Activated B cell treated with CpG ODN at 0.5 μM for 24 hours (primary cell): ENCODE data around the gene CDK5RAP3. TPM values are rescaled to one million over a fixed set of nuclear protein-coding genes. Genes with fewer than 3 reads are reported as not detected.

Source experiments
- ATAC-seq: fragments of 200-7000 bp; cut with Tn5 transposase; one replicate; pipeline ENCODE4 v1.10.0; 2021; ENCODE audit warnings: low read depth, mild to moderate bottlenecking, moderate library complexity
- CTCF ChIA-PET: fragments of 350-600 bp; sonication (Branson Sonifier 250); formaldehyde crosslinking; loops from one replicate; lab custom pipeline; 2021; ENCODE audit warnings: antibody characterized with exemption; lab: Charles Lee
- POLR2A ChIA-PET: fragments of 350-600 bp; sonication (Branson Sonifier 250); formaldehyde crosslinking; loops from one replicate; lab custom pipeline; 2021; ENCODE audit warnings: antibody characterized with exemption; lab: Charles Lee
- DNase-seq: peaks from one replicate; pipeline ENCODE4 v3.0.0; 2022
- H3K27ac Mint-ChIP-seq: one replicate; pipeline ENCODE4 v1.8.0; 2020; ENCODE audit warnings: mixed read lengths
- H3K27me3 Mint-ChIP-seq: one replicate; pipeline ENCODE4 v1.8.0; 2021; ENCODE audit warnings: mixed read lengths
- H3K36me3 Mint-ChIP-seq: one replicate; pipeline ENCODE4 v1.8.0; 2021; ENCODE audit warnings: low read depth, mixed read lengths
- H3K4me1 Mint-ChIP-seq: one replicate; pipeline ENCODE4 v1.8.0; 2021; ENCODE audit warnings: mixed read lengths
- H3K4me3 Mint-ChIP-seq: one replicate; pipeline ENCODE4 v1.8.0; 2020; ENCODE audit warnings: mild to moderate bottlenecking, mixed read lengths
- H3K9me3 Mint-ChIP-seq: one replicate; pipeline ENCODE4 v1.8.0; 2020; ENCODE audit warnings: mixed read lengths
- intact Hi-C: fragments of 100-400 bp; cut with micrococcal nuclease; formaldehyde crosslinking; loops from one replicate; pipeline ENCODE4 v1.15.1; 2024
- total RNA-seq: library from RNA; stranded (reverse); gene quantifications from 2 replicates; pipeline ENCODE4 v1.2.3, GENCODE V29; 2022
- TF ChIP-seq, protein P1 (sequence below): fragments of 200-600 bp; IDR thresholded peaks from one replicate; pipeline ENCODE4 v1.8.0; 2022; ENCODE audit warnings: antibody characterized with exemption, mild to moderate bottlenecking

The CDK5RAP3 gene
- total RNA-seq, 1 donor from 2014 or later = 286 TPM

DNA sequence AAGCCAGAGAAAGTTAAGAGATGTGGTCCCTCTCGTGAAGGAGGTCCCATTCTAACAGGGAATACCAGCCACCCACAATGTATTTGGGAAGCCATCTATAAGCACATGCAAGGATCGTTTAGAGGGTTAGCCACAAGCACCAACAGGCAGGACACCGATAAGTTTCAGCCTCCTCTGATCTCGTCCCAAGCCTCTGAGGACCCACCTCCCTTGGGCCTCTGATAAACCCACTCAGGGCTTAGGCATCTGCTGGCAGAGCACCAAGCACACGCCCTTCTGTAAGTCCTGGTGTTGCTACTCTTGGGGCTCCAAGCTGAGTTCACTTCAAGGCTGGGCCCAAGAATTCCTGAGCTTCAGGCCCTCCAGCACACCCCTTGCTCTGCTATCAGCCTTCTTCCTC is 35.0 kb upstream of the CDK5RAP3 start:
- H3K4me3 Mint-ChIP-seq = no peak overlapping the region
- TF ChIP-seq, protein P1, sequence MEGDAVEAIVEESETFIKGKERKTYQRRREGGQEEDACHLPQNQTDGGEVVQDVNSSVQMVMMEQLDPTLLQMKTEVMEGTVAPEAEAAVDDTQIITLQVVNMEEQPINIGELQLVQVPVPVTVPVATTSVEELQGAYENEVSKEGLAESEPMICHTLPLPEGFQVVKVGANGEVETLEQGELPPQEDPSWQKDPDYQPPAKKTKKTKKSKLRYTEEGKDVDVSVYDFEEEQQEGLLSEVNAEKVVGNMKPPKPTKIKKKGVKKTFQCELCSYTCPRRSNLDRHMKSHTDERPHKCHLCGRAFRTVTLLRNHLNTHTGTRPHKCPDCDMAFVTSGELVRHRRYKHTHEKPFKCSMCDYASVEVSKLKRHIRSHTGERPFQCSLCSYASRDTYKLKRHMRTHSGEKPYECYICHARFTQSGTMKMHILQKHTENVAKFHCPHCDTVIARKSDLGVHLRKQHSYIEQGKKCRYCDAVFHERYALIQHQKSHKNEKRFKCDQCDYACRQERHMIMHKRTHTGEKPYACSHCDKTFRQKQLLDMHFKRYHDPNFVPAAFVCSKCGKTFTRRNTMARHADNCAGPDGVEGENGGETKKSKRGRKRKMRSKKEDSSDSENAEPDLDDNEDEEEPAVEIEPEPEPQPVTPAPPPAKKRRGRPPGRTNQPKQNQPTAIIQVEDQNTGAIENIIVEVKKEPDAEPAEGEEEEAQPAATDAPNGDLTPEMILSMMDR = no peak
- peaks cover 5% of the 10 kb centered on the region for H3K36me3 Mint-ChIP-seq
- ATAC-seq = no peak
- CTCF ChIA-PET = interaction anchor here (2.3 kb wide), 1 partner anchor 11 kb away, joined by 7 read pairs; no protein-coding TSS in a partner anchor
- H3K27me3 Mint-ChIP-seq = no peaks in the 10 kb centered on the region
- DNase-seq = no peak
- H3K4me1 Mint-ChIP-seq = peaks cover 14% of the 10 kb centered on the region
- H3K27ac Mint-ChIP-seq = no peak overlapping the region
- POLR2A ChIA-PET = no interaction called here
- intact Hi-C loops = no loop called here
- H3K9me3 Mint-ChIP-seq = no peaks in the 10 kb centered on the region

GRCh38 chr17:47937941-47938340 is 33.0 kb upstream of the CDK5RAP3 start:
- ATAC-seq (no peak), DNase-seq (no peak)
- ChIA-PET CTCF (no interaction called here), POLR2A (interaction anchor here (0.7 kb wide), 1 partner anchor 12 kb away, joined by 4 read pairs; no protein-coding TSS in a partner anchor)
- Mint-ChIP-seq H3K9me3 (peaks cover 2% of the 10 kb centered on the region), H3K4me3 (no peak overlapping the region), H3K27me3 (no peaks in the 10 kb centered on the region), H3K4me1 (peaks cover 30% of the 10 kb centered on the region), H3K36me3 (peaks cover 2% of the 10 kb centered on the region), H3K27ac (no peak overlapping the region)
- TF ChIP-seq, protein P1 = no peak
- intact Hi-C loops = no loop called here

GRCh38 chr17:47941246-47942095 is 29.4 kb upstream of the CDK5RAP3 start, which contains the start of gene PNPO:
TSS of gene PNPO (plus strand) at chr17:47941571. CDS start at chr17:47941676, 105 bp downstream.
- TF ChIP-seq, protein P1 = no peak
- Mint-ChIP-seq H3K9me3 (peaks cover 2% of the 10 kb centered on the region), H3K4me3 (peak within 1 kb of the TSS; percentile 91), H3K36me3 (peaks cover 23% of the 10 kb centered on the region), H3K27ac (peak within 1 kb of the TSS; percentile 91), H3K27me3 (no peaks in the 10 kb centered on the region), H3K4me1 (peaks cover 41% of the 10 kb centered on the region)
- DNase-seq = peak; percentile 74
- ChIA-PET POLR2A (interaction anchor here (0.6 to 2.8 kb wide), 14 partner anchors 8 to 1011 kb away, joined by 3 to 32 read pairs (median 4); partner anchors contain the start of genes CDK5RAP3, LRRC46, MRPL10 and SCRN2), CTCF (interaction anchor here (1.0 to 4.9 kb wide), 3 partner anchors 9 to 37 kb away, joined by 3 to 26 read pairs (median 10); partner anchors contain the start of gene CDK5RAP3)
- intact Hi-C loops = loop anchor here (1.0 to 2.0 kb wide), 4 partner anchors 29 to 107 kb away; partner anchors contain the start of genes NFE2L1, SCRN2 and SP2
- ATAC-seq = peak; percentile 99

- H3K9me3 Mint-ChIP-seq = peaks cover 2% of the 10 kb centered on the region
- POLR2A ChIA-PET = interaction anchor here (0.6 to 2.8 kb wide), 8 partner anchors 29 to 1012 kb away, joined by 3 to 32 read pairs (median 6); partner anchors contain the start of genes CDK5RAP3, LRRC46, MRPL10 and SCRN2
- H3K27me3 Mint-ChIP-seq = no peaks in the 10 kb centered on the region
- TF ChIP-seq, protein P1 = no peak
- H3K4me3 Mint-ChIP-seq = peak overlapping the region; percentile 91
- DNase-seq (no peak), ATAC-seq (no peak)
- intact Hi-C loops = no loop called here
- peak overlapping the region; percentile 91 for H3K27ac Mint-ChIP-seq
- CTCF ChIA-PET = interaction anchor here (2.2 to 4.9 kb wide), 2 partner anchors 8 to 28 kb away, joined by 10 to 26 read pairs; partner anchors contain the start of gene CDK5RAP3
- H3K4me1 Mint-ChIP-seq = peaks cover 43% of the 10 kb centered on the region
- H3K36me3 Mint-ChIP-seq = peaks cover 29% of the 10 kb centered on the region
Observed at GRCh38 chr17:47942096-47942510, 28.8 kb upstream of the CDK5RAP3 start.
